ENCODE measurements around the gene TOP3B. TPM values are rescaled to one million over a fixed set of nuclear protein-coding genes. Genes with fewer than 3 reads are reported as not detected.

Gene TOP3B
- total RNA-seq, 1 experiment from 2014 or later, result 29.1 TPM

GRCh38 chr22:21942407-21943343 is 39.9 kb downstream of the TOP3B start:
- DNase-seq (ENCODE audit: low read depth, low spot score) (no peak), ATAC-seq (peak; percentile 35)
- TF ChIP-seq SIN3A (IDR thresholded peaks at IDR 0.05; ENCODE audit: borderline replicate concordance, insufficient read depth, low read depth, low read length) (no peak), REST (IDR thresholded peaks at IDR 0.05; ENCODE audit: insufficient read depth in 1 of 2, low read depth in 2 of 2, low read length in 1 of 2) (no peak), TCF7L2 (IDR thresholded peaks at IDR 0.05; ENCODE audit: low read depth, low read length) (no peak), POLR2AphosphoS5 (IDR thresholded peaks at IDR 0.05; ENCODE audit: low read depth, low read length) (no peak)
- TF ChIP-seq, protein P1, sequence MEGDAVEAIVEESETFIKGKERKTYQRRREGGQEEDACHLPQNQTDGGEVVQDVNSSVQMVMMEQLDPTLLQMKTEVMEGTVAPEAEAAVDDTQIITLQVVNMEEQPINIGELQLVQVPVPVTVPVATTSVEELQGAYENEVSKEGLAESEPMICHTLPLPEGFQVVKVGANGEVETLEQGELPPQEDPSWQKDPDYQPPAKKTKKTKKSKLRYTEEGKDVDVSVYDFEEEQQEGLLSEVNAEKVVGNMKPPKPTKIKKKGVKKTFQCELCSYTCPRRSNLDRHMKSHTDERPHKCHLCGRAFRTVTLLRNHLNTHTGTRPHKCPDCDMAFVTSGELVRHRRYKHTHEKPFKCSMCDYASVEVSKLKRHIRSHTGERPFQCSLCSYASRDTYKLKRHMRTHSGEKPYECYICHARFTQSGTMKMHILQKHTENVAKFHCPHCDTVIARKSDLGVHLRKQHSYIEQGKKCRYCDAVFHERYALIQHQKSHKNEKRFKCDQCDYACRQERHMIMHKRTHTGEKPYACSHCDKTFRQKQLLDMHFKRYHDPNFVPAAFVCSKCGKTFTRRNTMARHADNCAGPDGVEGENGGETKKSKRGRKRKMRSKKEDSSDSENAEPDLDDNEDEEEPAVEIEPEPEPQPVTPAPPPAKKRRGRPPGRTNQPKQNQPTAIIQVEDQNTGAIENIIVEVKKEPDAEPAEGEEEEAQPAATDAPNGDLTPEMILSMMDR (IDR thresholded peaks at IDR 0.05), result no peak
- no TSS peak for BruUV-seq (replicated peaks)
- H3K36me3 ChIP-seq (ENCODE audit: control insufficient read depth, insufficient read depth, low read length), result no peaks in the 10 kb centered on the region
- intact Hi-C loops (cut with micrococcal nuclease; ENCODE audit: unreplicated experiment), result no loop called here
- H3K27ac ChIP-seq (ENCODE audit: low read length), result 0 out of 2 replicates have a peak overlapping the region, but pooled peaks have one; percentile 4
- CTCF ChIA-PET, result no interaction called here
- POLR2A ChIA-PET, result no interaction called here
- in situ Hi-C loops (cut with HindIII; ENCODE audit: low pct_unique_long_range_greater_than_20kb, low sequenced_read_pairs), result loop anchor here (25.0 kb wide), 1 partner anchor 130 kb away; no protein-coding TSS in a partner anchor
- H3K27me3 ChIP-seq (ENCODE audit: control insufficient read depth, insufficient read depth, low read length), result no peaks in the 10 kb centered on the region
- no peak overlapping the region for H3K4me3 ChIP-seq (ENCODE audit: low read depth in 2 of 2, low read length in 2 of 2)
- peaks cover 12% of the 10 kb centered on the region for H3K4me1 ChIP-seq (ENCODE audit: control insufficient read depth, insufficient read depth, low read length)
- H3K9me3 ChIP-seq (ENCODE audit: control insufficient read depth, insufficient read depth, low read depth, low read length), result no peaks in the 10 kb centered on the region

GRCh38 chr22:21941921-21942320 is 40.7 kb downstream of the TOP3B start:
- POLR2A ChIA-PET, result no interaction called here

More at GRCh38 chr22:21941921-21942320, 40.7 kb downstream of the TOP3B start:
- BruUV-seq (replicated peaks), result no TSS peak
- no peaks in the 10 kb centered on the region for H3K36me3 ChIP-seq (ENCODE audit: control insufficient read depth, insufficient read depth, low read length)
- ATAC-seq (no peak), DNase-seq (ENCODE audit: low read depth, low spot score) (no peak)
- H3K27me3 ChIP-seq (ENCODE audit: control insufficient read depth, insufficient read depth, low read length), result no peaks in the 10 kb centered on the region
- TF ChIP-seq TCF7L2 (IDR thresholded peaks at IDR 0.05; ENCODE audit: low read depth, low read length) (no peak), REST (IDR thresholded peaks at IDR 0.05; ENCODE audit: insufficient read depth in 1 of 2, low read depth in 2 of 2, low read length in 1 of 2) (no peak), SIN3A (IDR thresholded peaks at IDR 0.05; ENCODE audit: borderline replicate concordance, insufficient read depth, low read depth, low read length) (no peak), POLR2AphosphoS5 (IDR thresholded peaks at IDR 0.05; ENCODE audit: low read depth, low read length) (no peak)
- TF ChIP-seq, protein P1 (IDR thresholded peaks at IDR 0.05), result no peak
- CTCF ChIA-PET, result no interaction called here
- intact Hi-C loops (cut with micrococcal nuclease; ENCODE audit: unreplicated experiment), result no loop called here
- in situ Hi-C loops (cut with HindIII; ENCODE audit: low pct_unique_long_range_greater_than_20kb, low sequenced_read_pairs), result loop anchor here (25.0 kb wide), 1 partner anchor 130 kb away; no protein-coding TSS in a partner anchor
- no peaks in the 10 kb centered on the region for H3K9me3 ChIP-seq (ENCODE audit: control insufficient read depth, insufficient read depth, low read depth, low read length)
- peaks cover 13% of the 10 kb centered on the region for H3K4me1 ChIP-seq (ENCODE audit: control insufficient read depth, insufficient read depth, low read length)
- H3K4me3 ChIP-seq (ENCODE audit: low read depth in 2 of 2, low read length in 2 of 2), result no peak overlapping the region
- no peak overlapping the region for H3K27ac ChIP-seq (ENCODE audit: low read length)
